Stimulated activated CD8-positive, alpha-beta memory T cell treated with anti-CD3 and anti-CD28 coated beads, Interleukin-7, amount 100 ng/mL, for 48 hours (primary cell): ENCODE measurements around the gene TUBB8B.
"Not testable (repeated sequence)": the region's sequence is repeated elsewhere in the genome, so short reads cannot be mapped to it uniquely, and the experiment has no call there.

Source experiments
- DNase-seq, 2 donors: peaks; one replicate each; pipeline ENCODE4 v3.0.0-alpha.2; 2020; ENCODE audit warnings: low read depth in 1 of 2; ENCODE audit errors: extremely low read depth in 1 of 2

Gene TUBB8B

DNA sequence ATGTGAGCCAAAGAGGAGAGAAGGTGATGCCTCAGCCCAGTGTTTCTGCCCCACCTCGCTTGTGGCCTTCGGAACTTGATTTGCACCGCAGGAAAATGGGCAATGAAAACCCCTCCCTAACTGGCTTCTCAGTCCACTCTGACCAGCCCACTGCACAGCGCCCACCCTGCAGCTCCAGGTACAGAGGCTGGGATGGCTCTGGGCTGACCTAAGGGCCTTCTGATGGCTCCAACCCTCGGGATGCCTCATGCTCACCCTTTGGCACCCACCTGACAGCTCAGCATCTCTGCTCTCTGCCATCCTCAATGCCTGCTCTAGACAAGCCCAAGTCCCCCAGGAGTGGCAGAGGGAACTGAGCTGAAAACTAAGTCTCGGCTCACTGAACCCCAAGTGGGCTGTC lies 36.2 kb downstream of the TUBB8B start:
- DNase-seq = not testable (repeated sequence)

DNA sequence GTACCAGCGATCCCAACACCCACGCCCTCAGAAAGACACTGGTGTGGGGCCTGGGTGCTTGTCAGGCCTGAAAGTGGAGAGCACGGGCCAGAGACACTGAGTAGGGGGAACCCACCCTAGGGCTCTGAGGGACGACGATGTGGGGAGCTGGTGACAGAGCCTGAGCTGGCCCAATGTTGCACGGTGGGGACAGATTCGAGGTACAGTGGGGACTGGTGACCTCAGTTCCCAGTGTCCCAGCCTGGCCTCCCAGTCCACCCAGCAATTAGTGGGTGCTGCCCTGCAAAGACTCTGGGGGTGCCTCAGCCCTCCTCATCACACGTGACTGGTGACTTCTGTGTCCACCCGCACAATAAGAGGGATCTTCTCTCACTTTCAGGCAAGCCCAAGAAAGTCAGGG lies 36.6 kb downstream of the TUBB8B start:
- not testable (repeated sequence) for DNase-seq

GRCh38 chr18:11383-12274 lies 37.8 kb downstream of the TUBB8B start:
- not testable (repeated sequence) for DNase-seq

- DNase-seq = not testable (repeated sequence)
These were observed 38.7 kb downstream of the TUBB8B start for GRCh38 chr18:10624-11184.

DNA sequence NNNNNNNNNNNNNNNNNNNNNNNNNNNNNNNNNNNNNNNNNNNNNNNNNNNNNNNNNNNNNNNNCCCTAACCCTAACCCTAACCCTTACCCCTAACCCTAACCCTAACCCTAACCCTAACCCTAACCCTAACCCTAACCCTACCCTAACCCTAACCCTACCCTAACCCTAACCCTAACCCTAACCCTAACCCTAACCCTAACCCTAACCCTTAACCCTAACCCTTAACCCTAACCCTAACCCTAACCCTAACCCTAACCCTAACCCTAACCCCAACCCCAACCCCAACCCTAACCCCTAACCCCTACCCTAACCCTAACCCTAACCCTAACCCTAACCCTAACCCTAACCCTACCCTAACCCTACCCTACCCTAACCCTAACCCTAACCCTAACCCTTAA lies 39.5 kb downstream of the TUBB8B start:
- DNase-seq = not testable (repeated sequence)
